Measurements from ENCODE around the gene MAST2.

Gene MAST2

GRCh38 chr1:45995298-45995697 is 191.9 kb downstream of the MAST2 start:
- TF ChIP-seq CTCF (conservative IDR thresholded peaks at IDR 0.05), result no peak
- H3K27ac ChIP-seq, result no peak overlapping the region

- no peak overlapping the region for H3K27ac ChIP-seq
- no peak for TF ChIP-seq CTCF (conservative IDR thresholded peaks at IDR 0.05)
These were observed 194.7 kb downstream of the MAST2 start for GRCh38 chr1:45998020-45998617.

GRCh38 chr1:45999507-45999906 is 196.1 kb downstream of the MAST2 start:
- no peak overlapping the region for H3K27ac ChIP-seq
- no peak for TF ChIP-seq CTCF (conservative IDR thresholded peaks at IDR 0.05)

GRCh38 chr1:46001081-46001785 is 197.8 kb downstream of the MAST2 start:
- no peak overlapping the region for H3K27ac ChIP-seq
- no peak for TF ChIP-seq CTCF (conservative IDR thresholded peaks at IDR 0.05)

DNA sequence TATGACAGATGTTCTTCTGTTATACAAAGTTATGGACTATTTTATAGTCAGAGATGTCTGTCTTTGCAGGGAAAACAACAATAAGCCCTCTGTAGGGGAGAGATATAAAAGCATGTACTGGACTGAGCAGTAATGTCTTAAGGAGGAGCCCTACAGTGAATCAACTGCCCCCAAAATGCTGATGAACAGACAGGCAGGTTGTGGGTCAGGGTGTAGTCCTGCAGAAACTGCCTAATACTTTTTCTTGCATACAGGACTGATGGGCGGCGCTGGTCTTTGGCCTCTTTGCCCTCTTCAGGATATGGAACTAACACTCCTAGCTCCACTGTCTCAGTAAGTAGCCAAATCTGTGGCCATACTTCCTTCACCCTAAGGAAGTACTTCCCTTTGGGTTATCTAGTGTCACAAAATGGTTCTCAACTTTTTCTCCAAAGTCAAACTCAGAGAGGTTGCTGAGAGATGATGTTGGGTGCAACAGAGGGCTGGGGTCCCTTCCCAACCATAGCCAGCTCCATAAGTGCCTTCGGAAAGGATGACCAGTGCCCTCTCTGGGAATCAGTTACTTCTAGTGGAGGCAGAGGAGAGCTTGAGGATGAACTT is 199.2 kb downstream of the MAST2 start:
- no peak for TF ChIP-seq CTCF (conservative IDR thresholded peaks at IDR 0.05)
- H3K27ac ChIP-seq, result no peak overlapping the region

DNA sequence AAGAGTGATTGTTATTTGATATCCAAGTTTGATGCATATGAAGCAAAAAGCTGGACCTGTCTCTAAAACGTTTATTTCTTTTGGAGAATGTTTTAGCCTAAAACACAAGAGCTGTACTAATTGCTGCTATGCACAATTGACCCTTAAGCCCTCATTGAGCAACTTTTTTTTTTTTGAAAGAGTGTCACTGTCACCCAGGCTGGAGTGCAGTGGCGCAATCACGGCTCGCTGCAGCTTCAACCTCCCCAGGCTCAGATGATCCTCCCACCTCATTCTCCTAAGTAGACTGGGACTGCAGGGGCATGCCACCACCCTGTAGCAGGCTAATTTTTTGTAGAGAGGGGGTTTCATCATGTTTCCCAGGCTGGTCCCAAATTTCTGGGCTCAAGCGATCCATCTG is 199.9 kb downstream of the MAST2 start:
- H3K27ac ChIP-seq, result no peak overlapping the region
- TF ChIP-seq CTCF (conservative IDR thresholded peaks at IDR 0.05), result no peak

DNA sequence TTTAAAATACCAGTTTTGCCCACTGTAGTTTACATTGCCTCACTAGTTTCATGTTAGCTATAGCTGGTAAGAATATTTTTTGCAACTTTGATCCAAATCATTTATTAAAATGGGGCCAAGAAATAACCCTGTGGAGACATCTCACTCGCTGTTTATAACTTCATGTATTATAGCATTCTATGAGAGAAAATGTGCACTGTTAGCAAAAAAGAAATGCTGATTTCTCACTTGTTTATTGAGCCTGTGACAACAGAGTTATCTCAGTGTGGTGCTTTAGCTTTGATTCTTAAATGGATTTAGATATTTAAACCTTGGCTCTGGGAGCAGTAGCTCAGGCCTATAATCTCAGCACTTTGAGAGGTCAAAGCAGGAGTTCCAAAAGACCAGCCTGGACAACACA is 201.1 kb downstream of the MAST2 start:
- no peak for TF ChIP-seq CTCF (conservative IDR thresholded peaks at IDR 0.05)
- no peak overlapping the region for H3K27ac ChIP-seq
